ENCODE results near the gene SNAP29.
"Not testable (repeated sequence)": the region's sequence is repeated elsewhere in the genome, so short reads cannot be mapped to it uniquely, and the experiment has no call there.

The SNAP29 gene

DNA sequence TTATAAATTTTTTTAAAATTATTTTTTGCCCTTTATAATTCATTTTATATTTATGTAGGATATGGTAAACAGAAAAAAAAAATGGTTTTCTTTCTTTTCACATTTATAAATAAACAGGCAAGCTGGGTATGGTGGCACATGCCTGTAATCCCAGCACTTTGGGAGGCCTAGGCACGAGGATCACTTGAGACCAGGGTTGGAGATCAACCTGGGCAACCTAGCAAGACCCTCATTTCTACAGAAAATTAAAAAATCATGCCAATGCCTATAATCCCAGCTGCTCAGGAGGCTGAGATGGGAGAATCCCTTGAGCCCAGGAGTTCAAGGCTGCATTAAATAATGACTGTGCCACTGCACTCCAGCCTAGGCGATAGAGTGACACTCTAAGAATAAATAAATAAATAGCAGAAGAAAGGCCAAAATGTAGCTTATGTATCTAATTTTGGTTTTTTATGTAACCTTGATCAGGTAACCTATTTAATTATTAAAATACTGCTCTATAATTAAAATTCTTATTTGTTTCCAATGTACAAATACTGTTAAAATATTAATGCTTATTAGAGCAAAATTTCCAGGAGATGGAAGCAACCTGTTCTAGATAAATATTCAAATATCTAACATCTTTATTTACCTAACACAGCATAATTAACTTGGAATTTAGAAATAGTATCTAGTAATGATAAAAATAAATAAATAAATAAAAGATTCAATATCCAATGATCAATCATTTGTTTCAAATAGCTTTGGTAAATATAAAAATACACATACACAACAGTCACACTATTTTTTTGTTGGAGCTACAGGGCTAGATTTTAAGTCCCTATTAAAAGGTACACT, 21.6 kb upstream of the SNAP29 start:
- no peak for DNase-seq

DNA sequence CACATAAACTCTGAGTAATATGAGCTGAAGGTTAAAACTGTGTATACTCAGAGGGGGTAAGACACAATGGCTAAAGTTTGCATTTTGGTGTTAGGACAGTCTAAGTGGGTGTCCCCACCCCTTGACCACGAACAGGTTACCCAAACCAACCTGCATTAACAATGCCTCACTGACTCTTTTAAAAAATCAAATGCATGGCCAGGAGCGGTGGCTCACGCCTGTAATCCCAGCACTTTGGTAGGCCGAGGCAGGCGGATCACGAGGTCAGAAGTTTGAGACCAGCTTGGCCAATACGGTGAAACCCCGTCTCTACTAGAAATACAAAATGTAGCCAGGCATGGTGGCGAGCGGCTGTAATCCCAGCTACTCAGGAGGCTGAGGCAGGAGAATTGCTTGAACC, 19.5 kb upstream of the SNAP29 start:
- DNase-seq = not testable (repeated sequence)

DNA sequence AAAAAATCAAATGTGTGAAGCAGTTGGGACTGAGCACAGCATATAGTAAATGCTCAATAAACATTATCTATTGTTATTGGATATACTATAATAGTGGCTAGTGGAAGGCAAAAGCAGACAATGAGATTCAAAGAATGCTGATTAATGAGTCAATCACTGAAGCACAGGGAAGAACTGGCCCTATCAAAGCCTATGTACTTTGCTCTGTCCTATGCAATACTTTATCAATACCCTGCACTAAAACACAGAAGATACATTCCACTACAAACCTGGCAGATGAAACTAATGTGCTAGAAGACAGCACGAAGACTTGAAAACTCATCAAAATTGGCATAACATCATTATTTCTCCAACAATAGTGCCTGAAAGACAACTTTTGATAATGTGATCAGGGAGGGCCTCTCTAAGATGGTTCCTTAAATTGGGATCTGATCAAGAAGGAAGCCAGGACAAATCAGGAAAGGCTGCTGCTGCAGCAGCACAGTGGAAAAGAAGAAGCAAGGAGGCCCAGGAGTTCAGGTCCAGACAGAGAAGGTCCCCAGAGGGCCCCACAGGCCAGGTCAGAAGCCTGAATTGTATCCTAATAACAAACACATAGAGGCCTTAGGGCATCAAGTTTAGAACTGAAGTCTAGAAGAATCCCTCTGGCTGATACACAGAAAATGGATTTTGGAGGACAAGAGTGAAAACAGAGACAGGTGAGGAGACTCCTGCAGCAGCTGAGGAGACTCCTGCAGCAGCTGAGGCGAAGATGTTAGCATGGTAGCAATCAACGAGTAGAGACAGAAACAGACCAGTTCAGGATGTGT, 18.8 kb upstream of the SNAP29 start:
- no peak for DNase-seq

DNA sequence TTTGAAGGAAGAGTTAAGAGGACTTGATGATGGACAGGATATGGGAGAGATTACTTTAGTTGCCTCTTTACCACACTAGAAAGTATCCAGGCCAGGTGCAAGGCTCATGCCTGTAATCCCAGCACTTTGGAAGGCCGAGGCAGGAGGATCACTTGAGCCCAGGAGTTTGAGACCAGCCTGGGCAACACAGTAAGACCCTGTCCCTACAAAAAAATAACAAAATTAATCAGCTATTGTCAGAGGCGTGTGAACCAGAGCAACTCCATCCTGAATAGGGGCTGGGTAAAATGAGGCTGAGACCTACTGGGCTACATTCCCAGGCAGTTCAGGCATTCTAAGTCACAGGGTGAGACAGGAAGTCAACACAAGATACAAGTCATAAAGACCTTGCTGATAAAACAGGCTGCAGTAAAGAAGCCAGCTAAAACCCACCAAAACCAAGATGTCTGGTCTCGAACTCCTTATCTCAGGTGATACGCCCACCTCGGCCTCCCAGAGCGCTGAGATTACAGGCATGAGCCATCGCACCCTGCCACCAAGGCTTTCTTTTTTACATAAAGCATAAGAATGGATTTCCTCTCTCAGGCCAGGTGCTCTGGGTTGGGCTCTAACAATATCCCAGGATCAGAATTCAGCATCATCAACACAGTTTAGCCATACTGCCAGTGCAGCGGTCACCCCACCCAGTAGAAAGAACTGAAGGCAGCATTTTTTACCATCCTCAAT, 18.0 kb upstream of the SNAP29 start:
- DNase-seq = no peak

- no peak for DNase-seq
These were observed 15.3 kb upstream of the SNAP29 start for GRCh38 chr22:20843501-20843900.

GRCh38 chr22:20844055-20845037, 14.5 kb upstream of the SNAP29 start:
- DNase-seq = no peak

DNA sequence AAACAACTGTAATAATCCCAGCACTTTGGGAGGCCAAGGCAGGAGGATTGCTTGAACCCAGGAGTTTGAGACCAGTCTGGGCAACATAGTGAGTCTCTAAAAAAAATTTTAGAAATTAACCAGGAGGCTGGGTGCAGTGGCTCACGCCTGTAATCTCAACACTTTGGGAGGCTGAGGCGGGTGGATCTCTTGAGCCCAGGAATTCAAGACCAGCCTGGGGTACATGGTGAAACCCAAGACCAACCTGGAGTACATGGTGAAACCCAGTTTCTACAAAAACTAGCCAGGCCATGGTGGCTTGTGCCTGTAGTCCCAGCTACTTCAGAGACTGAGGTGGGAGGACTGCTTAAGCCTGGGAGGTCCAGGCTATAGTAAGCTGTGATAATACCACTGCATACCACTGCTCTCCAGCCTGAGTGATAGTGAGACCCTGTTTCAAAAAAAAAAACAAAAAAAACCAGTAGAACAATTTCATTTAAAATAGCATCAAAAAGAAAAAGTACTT, 11.4 kb upstream of the SNAP29 start:
- DNase-seq = no peak

DNA sequence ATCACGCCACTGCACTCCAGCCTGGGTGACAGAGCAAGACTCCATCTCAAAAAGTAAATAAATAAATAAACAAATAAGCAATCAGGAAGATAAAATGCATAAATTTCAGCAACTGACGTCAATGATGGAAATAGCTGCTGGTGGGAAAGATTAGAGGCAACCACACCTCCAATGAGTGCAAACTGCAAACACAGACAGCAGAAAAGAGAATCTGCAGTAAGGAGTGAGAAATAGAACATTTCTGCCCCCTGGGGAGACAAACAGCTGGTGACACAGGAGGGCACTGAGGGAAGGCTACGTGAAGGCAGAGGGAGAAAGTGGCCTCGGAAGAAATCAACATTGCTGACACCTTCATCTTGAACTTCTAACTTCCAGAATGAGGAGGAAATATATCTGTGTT, 6.7 kb upstream of the SNAP29 start:
- DNase-seq = no peak

DNA sequence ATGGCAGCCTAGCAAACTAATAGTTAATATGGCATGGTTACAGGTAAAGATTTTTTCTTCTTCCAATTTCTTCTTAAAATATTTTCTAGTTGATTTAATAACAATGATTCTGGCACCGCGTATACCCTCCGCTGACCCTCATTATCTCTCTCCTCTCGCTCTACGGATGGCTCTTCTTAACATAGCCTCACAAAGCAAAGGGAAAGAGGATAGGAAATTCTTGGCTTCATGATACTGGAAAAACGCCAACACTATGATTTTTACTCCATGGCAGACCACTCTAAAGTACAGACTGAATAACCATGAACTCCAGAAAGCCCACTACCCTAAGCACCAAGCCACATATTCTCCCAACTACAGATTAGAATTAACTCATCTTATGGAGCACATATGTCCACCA, 6.3 kb upstream of the SNAP29 start:
- no peak for DNase-seq

DNA sequence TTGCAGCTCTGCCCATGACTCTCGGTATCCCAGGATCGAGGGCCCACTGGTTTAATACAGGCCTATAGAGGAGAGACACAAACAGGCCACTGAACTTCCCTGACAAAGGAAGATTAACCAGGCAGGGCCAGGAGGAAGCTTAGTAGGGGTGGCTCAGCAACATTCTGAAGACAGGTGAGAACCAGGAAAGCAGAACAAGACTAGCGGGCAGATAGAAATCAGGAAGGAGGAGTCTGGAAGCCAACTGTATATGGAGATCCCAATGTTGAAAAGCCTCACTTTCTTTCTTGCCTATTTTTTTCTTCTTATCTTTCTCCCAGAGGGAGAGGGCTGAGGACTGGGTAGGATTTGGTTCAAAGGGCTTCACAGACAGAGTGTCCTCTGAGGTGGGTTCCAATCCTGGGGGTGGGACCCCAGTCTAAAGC, 5.6 kb upstream of the SNAP29 start:
- no peak for DNase-seq

- DNase-seq = no peak
These were observed 1.6 kb upstream of the SNAP29 start for GRCh38 chr22:20857247-20857643.

DNA sequence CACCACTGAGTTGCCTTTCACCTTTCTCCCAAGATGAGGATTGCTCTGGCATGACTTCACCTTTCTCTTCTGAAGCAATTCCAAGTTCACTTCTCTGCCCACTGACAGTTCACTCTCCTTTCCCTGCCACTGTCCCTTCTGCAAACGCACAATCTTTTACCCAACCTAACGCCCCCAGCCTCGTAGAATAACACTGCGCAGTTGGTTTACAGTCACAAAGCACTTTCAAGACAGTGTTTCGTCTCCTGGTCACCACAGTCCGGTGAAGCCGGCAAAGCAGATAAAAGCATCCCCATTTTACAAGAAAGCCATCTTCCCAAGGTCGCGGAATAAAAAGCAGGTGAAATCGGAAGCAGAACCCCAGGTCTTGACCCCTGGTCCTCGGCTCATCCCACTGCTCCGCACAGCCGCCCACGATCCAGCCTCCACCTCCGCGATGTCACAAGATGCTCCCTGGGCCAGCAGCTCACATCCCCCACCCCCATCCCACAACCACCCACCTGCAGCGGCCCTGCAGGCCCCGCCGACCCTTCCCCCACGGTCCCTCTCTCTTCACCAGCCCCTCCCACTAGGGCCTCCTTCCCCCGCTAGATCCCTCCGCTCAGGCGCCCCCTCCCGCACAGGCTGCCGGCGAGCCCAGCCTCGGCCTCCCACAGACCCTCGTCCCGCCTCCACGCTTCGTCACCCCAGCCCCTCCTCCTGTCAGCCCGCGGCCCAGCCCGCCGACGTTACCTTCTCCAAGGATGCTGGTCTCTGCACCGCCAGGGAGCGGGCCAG, 781 bp upstream of the SNAP29 start:
- peak; percentile 67 to 74 (median 73) for DNase-seq

DNA sequence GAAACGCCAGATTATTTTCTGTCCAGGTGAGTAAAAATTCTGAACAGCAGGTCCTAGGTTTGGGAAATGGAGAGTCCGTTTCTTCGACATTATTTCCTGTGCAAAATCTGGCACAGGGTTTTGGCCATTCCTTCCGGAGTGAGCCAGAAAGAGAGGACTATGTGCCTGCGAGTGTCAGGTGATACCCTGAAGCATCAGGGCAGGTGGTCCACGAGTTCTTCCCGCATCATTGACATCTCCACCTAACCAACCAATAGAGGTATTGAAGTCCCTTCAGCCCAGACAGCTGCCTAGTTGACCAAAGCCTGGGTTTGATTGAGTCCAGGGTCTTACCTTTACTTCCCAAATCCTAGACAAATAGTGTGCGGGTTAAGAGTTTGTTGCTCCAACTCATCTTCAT, 808 bp downstream of the SNAP29 start:
- DNase-seq = no peak

DNA sequence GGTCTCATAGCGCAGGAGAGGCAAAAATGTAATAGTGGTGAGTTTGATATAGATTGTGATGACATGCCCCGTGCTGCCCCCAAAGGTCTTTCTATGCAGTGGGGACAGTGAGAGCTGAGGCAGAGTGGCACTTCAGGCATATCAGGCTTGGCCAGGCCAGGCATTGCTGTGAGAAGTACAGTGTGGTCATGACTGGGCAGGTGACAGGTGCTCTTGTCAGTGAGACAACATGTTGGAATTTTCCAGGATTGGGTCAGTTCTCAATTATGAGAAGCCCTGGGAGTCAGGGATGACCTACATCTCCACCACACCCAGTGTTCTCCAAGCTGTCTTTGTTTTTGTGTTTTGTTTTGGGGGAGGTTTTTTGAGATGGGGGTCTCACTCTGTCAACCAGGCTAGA, 3.7 kb downstream of the SNAP29 start:
- DNase-seq = no peak

- no peak for DNase-seq
These were observed 4.6 kb downstream of the SNAP29 start for GRCh38 chr22:20863366-20863765.

DNA sequence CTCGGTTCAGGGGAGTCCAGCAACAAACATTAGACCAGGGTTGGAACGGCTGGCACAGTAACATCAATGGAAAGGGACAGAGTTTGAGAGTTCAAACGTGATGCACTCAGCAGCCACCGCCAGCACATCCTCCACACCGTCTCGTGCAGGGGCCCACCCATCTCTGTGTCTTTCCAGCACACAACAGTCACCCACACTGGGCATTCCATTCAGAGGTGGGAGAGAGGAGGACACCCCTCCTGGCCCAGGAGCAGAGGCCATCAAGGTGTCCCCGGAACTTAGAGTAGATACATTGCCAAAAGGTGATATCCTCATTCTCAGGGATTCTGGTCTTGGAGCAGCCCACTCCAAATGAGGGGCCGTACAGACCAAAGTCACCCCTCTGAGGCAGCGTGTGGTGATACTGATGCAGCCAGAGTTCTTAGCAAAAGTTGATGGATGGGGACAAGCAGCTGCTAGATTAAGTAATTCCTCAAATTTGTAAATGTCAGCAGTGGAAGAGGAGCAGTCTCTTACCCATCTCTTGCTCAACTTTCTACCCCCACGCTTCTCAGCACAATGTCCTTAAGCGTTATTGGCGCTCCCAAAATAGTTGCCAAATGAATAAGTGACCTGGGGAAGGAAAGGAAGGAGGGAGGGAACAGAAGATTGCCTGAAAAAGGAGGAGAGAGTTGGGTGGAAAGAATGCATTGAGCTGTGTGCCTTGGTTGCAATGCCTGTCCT, 5.5 kb downstream of the SNAP29 start:
- no peak for DNase-seq

DNA sequence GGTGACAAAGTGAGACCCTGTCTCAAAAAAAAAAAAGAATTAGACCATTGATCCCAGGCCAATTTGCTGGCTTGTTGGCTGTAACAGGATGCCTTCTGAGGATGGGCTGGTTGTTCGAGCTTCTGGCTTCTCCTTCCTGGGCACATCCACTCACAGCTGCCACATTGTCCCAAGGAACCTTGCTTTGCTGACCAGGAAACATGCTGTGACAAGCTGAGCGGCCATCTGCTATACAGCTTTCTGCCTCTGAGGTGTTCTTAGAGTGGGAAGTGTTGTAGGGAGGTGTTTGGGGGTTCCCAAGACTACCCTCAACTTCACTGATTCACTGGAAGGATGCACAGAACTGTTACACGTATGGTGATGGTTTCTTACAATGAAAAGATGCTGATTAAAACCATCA, 6.5 kb downstream of the SNAP29 start:
- DNase-seq = no peak

DNA sequence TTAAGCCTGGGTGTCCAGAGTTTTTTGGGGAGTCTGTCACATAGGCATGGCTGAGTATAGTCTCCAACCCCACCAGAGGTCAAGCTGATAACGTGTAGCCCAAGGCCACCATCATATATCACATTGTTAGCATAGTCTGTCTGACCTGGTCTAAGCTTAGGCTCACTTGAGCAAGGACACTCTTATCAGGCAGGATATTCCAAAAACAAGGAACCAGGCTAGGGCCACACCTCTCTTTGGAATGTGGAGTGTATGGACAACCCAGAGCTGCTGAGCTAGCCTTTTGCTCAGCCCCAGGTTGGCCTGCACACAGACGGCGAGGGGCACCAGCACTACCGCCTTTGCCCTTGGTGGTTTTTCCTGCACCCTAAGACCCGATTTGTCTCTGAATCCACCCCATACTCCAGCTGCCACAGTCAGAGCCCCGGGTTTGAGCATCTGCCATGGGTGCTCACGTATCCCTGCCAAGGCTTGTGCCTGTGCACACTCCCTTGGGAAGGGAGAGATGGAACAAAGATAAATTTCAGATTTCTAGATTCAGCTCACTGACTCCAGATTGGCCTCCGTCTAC, 7.2 kb downstream of the SNAP29 start:
- no peak for DNase-seq

DNA sequence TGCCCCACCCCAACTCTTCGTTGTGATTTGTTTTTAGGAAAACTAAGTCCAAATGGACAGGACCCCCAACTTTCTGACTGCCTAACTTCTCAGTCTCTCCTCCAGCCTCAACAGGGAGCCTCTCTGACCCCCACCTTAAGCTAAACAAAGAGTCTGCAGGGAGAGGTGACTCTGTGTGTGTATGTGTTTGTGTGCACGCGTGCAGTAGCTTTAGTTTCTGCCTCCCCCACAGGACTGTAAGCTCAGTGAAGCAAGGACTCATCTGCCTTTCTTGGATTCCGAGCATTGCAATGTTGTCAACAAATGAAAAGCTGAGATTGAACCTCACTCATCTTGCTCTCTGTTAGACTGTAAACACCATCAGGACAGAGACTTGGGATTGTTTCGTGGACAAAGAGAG, 7.9 kb downstream of the SNAP29 start:
- DNase-seq = no peak

Data from activated CD4-positive, CD25-positive, alpha-beta regulatory T cell (primary cell).